ENCODE measurements around the gene MON1B. TPM values are rescaled to one million over a fixed set of nuclear protein-coding genes. Genes with fewer than 3 reads are reported as not detected.

MON1B gene
- total and polyA plus RNA-seq, 2 of the 8 experiments (the other 6 are each of a cell fraction or from before 2014, with no cell fraction given), result 20.0 to 45.9 TPM

- no peak overlapping the region for H3K23ac ChIP-seq (ENCODE audit: insufficient read length)
- H2BK120ac ChIP-seq (replicated peaks; ENCODE audit: low read depth, low read length), result no peak overlapping the region
- H4K91ac ChIP-seq (replicated peaks; ENCODE audit: insufficient read length, low read length), result no peak overlapping the region
- no peak overlapping the region for H3K18ac ChIP-seq (ENCODE audit: extremely low read depth, low read length)
- H2BK12ac ChIP-seq (ENCODE audit: low read depth, low read length), result no peak overlapping the region
- POLR2A ChIA-PET (ENCODE audit: partially characterized antibody), result interaction anchor here (0.6 kb wide), 1 partner anchor 1965 kb away, joined by 3 read pairs; no protein-coding TSS in a partner anchor
- no peak overlapping the region for H3K4me3 ChIP-seq (ENCODE audit: extremely low read depth in 1 of 4, insufficient read depth in 2 of 4, low read depth in 3 of 4, low read length in 4 of 4)
- no peak overlapping the region for H2BK5ac ChIP-seq (ENCODE audit: low read depth, low read length)
- H3K56ac ChIP-seq (replicated peaks; ENCODE audit: insufficient read length, low read depth, low read length), result no peak overlapping the region
- CTCF ChIA-PET (ENCODE audit: partially characterized antibody), result interaction anchor here (0.9 to 2.2 kb wide), 6 partner anchors 13 to 338 kb away, joined by 3 to 10 read pairs (median 3); partner anchors contain the start of gene ADAMTS18
- H4K8ac ChIP-seq (ENCODE audit: extremely low read depth, insufficient read depth, low read length), result no peak overlapping the region
- H3K9ac ChIP-seq (replicated peaks in 1 of 4; ENCODE audit: extremely low read depth in 1 of 4, low read depth in 3 of 4, low read length in 3 of 4), result no peak overlapping the region
- H3K79me1 ChIP-seq (ENCODE audit: low read depth, low read length), result no peaks in the 10 kb centered on the region
- H3K27ac ChIP-seq (ENCODE audit: low read depth, low read length), result no peak overlapping the region
- no peaks in the 10 kb centered on the region for H3K36me3 ChIP-seq (ENCODE audit: control insufficient read depth in 2 of 4, insufficient read depth in 4 of 4, low read length in 3 of 4)
- no peak overlapping the region for H2BK15ac ChIP-seq (ENCODE audit: low read length)
- H4K5ac ChIP-seq (ENCODE audit: insufficient read length, low read depth, low read length), result no peak overlapping the region
- H3K4ac ChIP-seq (replicated peaks; ENCODE audit: insufficient read length, low read depth, low read length), result no peak overlapping the region
- no peak overlapping the region for H2BK20ac ChIP-seq (ENCODE audit: low read length)
- no peaks in the 10 kb centered on the region for H4K20me1 ChIP-seq (replicated peaks in 1 of 2; ENCODE audit: control insufficient read depth in 1 of 2, insufficient read depth in 2 of 2, low read length in 2 of 2)
- no peaks in the 10 kb centered on the region for H3K9me3 ChIP-seq (ENCODE audit: insufficient read depth in 2 of 2, low read depth in 1 of 2, low read length in 1 of 2)
- no peak for FAIRE-seq
- H2AK5ac ChIP-seq (ENCODE audit: low read depth, low read length), result no peak overlapping the region
- no peak overlapping the region for H3K14ac ChIP-seq (ENCODE audit: insufficient read length)
- WGBS, 2 experiments (ENCODE audit: extremely low coverage in 1 of 2, insufficient coverage in 1 of 2, insufficient read length in 1 of 2, insufficient replicate concordance in 2 of 2, low coverage in 1 of 2, low lambda C conversion rate in 2 of 2, missing lambda C conversion rate in 1 of 2), result 84% methylated on average over 4 of the region's 4 CpGs; no CpG with 5 or more reads in 1 of the 2 experiments
- H3K27me3 ChIP-seq (replicated peaks in 1 of 4; ENCODE audit: control insufficient read depth in 3 of 4, extremely low read depth in 1 of 4, insufficient read depth in 3 of 4, low read length in 3 of 4), result no peaks in the 10 kb centered on the region
- no peaks in the 10 kb centered on the region for H3K79me2 ChIP-seq (ENCODE audit: control insufficient read depth in 1 of 2, insufficient read depth in 2 of 2, low read length in 2 of 2)
- no peak overlapping the region for H2AFZ ChIP-seq (ENCODE audit: low read length)
- no peaks in the 10 kb centered on the region for H3K23me2 ChIP-seq (ENCODE audit: low read depth, low read length)
- H3K4me1 ChIP-seq (replicated peaks in 1 of 4; ENCODE audit: control insufficient read depth in 3 of 4, insufficient read depth in 4 of 4, low read length in 3 of 4), result no peaks in the 10 kb centered on the region
- no peak overlapping the region for H3K4me2 ChIP-seq (ENCODE audit: insufficient read depth in 1 of 2, low read depth in 2 of 2, low read length in 2 of 2)
- no peak for DNase-seq (ENCODE audit: low read depth in 1 of 2, low spot score in 2 of 2)
- TF ChIP-seq USF2 (IDR thresholded peaks at IDR 0.05; ENCODE audit: low read length) (no peak), RNF2 (IDR thresholded peaks at IDR 0.05; ENCODE audit: borderline replicate concordance, low read depth, low read length, missing control alignments, poor library complexity, severe bottlenecking) (no peak), POLR2A (IDR thresholded peaks at IDR 0.05; ENCODE audit: control extremely low read depth in 1 of 2, low read depth in 2 of 2, low read length in 2 of 2) (no peak), YY1 (IDR thresholded peaks at IDR 0.05; ENCODE audit: low read depth, low read length) (no peak), SP1 (IDR thresholded peaks at IDR 0.05; ENCODE audit: low read depth, low read length) (no peak), CEBPB (IDR thresholded peaks at IDR 0.05; ENCODE audit: low read depth, low read length) (no peak), ZNF274 (IDR thresholded peaks at IDR 0.05; ENCODE audit: borderline replicate concordance, extremely low read depth, low read length) (no peak), SP4 (IDR thresholded peaks at IDR 0.05; ENCODE audit: low read length) (no peak), SRF (IDR thresholded peaks at IDR 0.05; ENCODE audit: low read depth, low read length) (no peak), POU5F1 (IDR thresholded peaks at IDR 0.05; ENCODE audit: low read depth, low read length) (no peak), SIX5 (IDR thresholded peaks at IDR 0.05; ENCODE audit: low read depth, low read length) (no peak), EZH2 (IDR thresholded peaks at IDR 0.05; ENCODE audit: low read depth, low read length, severe bottlenecking) (no peak), JUN (IDR thresholded peaks at IDR 0.05; ENCODE audit: low read depth, low read length) (no peak), BRCA1 (IDR thresholded peaks at IDR 0.05; ENCODE audit: low read depth, low read length) (no peak)
These were observed 59.4 kb downstream of the MON1B start for GRCh38 chr16:77250400-77250799.
